SW480 (cell line): Measurements from ENCODE around the gene RNF114.
"Not testable (repeated sequence)": the region's sequence is repeated elsewhere in the genome, so short reads cannot be mapped to it uniquely, and the experiment has no call there.

Source experiments
- DNase-seq: peaks from one replicate; pipeline ENCODE4 v3.0.0-alpha.2; 2016; ENCODE audit warnings: low spot score

RNF114 gene

GRCh38 chr20:49985617-49986016 lies 49.4 kb downstream of the RNF114 start:
- no peak for DNase-seq

GRCh38 chr20:49986049-49986448 lies 49.9 kb downstream of the RNF114 start:
- DNase-seq = no peak

GRCh38 chr20:49987015-49987867 lies 51.0 kb downstream of the RNF114 start:
- DNase-seq = no peak

- no peak for DNase-seq
Observed at GRCh38 chr20:49987868-49988690, 51.9 kb downstream of the RNF114 start.

- no peak for DNase-seq
Observed at GRCh38 chr20:49989234-49990065, 53.3 kb downstream of the RNF114 start.

GRCh38 chr20:49990271-49990720 lies 54.1 kb downstream of the RNF114 start:
- no peak for DNase-seq

GRCh38 chr20:49993301-49993751 lies 57.1 kb downstream of the RNF114 start:
- no peak for DNase-seq

- no peak for DNase-seq
Observed at GRCh38 chr20:49995586-49995985, 59.4 kb downstream of the RNF114 start.

GRCh38 chr20:49998478-49999188 lies 62.4 kb downstream of the RNF114 start:
- DNase-seq = not testable (repeated sequence)

- DNase-seq = no peak
Observed at GRCh38 chr20:49999329-49999728, 63.1 kb downstream of the RNF114 start.

- DNase-seq = not testable (repeated sequence)
Observed at GRCh38 chr20:50000548-50001222, 64.5 kb downstream of the RNF114 start.

- DNase-seq = no peak
Observed at GRCh38 chr20:50001784-50002311, 65.7 kb downstream of the RNF114 start.

- no peak for DNase-seq
Observed at GRCh38 chr20:50003253-50003656, 67.1 kb downstream of the RNF114 start.
